Measurements from ENCODE around the gene INAFM2.

INAFM2 gene

GRCh38 chr15:40323239-40323952 lies at the start of gene INAFM2:
Gene INAFM2, plus strand, starts transcription at chr15:40323692. Its CDS starts 364 bp downstream, at chr15:40324056.
- in situ Hi-C loops (cut with MboI; ENCODE audit: low sequenced_read_pairs): no loop called here

DNA sequence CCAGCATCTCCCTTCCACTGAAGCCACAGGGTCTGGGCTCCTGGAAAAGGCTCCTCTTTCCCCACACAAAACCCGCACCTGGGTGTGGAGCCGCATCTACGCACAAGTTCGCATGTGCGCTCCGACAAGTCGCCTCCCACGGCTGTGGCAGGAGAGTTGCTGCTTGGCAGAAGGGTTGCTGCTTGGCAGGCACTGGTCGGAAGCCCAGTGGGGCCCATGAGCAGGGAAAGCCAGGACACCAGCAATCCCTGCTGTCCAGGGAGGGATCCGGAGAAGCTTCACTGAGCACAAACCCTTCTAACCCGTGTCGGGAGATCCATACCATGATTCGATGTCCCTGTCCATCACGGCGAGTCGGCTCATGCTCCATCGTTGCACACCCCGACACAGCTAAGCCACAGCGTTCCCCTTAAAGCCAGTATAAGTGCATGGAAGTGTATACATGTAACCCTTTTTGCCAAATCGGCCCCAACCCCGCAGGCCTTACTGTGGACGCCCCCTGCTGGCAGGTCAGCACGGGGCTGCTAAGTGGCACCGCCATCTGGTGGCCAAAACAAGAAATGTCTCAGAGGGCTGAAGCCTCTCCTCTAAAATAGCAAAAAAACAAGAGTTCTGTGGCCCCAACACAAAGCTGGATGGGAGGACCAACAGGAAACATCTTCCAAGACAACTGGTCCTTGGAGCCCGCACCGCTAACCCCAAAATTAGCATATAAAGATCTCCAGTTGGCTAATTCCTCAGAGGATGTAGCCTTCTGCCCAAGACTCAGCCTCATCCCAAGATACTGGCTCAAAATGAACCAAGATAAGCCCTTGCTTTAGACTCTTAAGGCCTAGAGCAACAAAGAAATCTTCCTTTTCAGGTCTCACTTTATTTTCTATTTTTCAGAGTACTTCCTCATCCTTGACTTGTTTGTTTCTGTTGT lies 48.9 kb upstream of the INAFM2 start:
- in situ Hi-C loops (cut with MboI; ENCODE audit: low sequenced_read_pairs): loop anchor here (10.0 kb wide), 1 partner anchor 60 kb away; no protein-coding TSS in a partner anchor

DNA sequence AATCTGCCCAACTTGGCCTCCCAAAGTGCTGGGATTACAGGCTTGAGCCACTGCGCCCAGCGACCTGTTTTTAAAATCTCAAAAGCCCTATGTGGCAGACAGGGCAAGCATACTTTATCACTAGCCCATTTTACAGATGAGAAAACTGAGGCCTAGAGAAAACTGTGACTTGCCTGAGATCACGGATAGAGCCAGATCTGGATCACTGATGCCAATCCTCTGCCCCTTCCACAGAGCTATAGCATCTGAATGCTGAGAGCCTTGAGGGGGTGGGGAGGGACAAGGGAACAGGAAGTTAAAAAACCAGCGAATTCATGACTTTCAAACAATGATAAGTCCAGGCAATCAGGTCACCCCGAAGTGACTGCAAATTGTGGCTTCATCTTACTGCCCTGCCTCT lies 48.0 kb upstream of the INAFM2 start:
- in situ Hi-C loops (cut with MboI; ENCODE audit: low sequenced_read_pairs): loop anchor here (10.0 kb wide), 1 partner anchor 61 kb away; no protein-coding TSS in a partner anchor

GRCh38 chr15:40275954-40276353 lies 47.5 kb upstream of the INAFM2 start:
- in situ Hi-C loops (cut with MboI; ENCODE audit: low sequenced_read_pairs): loop anchor here (10.0 kb wide), 1 partner anchor 61 kb away; no protein-coding TSS in a partner anchor

DNA sequence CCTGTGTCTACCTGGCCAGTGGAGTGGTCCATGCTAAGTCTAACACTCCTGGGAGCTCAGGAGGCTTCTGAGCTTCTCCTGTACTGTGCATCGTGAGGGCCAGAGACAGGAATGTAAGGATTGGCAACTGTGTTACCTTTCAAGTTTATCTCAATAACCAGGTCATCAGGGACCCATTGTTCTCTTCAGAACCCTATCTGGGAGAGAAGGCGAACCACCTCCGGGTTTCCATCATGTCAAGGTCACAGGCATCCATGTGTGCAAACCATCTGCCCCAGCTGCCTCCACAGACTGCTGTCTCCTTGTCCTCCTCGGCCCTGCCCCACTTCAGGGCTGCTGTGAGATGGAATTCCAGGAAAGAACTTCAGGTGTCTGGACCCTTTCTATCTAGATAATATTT lies 46.6 kb upstream of the INAFM2 start:
- in situ Hi-C loops (cut with MboI; ENCODE audit: low sequenced_read_pairs): loop anchor here (10.0 kb wide), 1 partner anchor 62 kb away; no protein-coding TSS in a partner anchor

GRCh38 chr15:40277471-40277870 lies 46.0 kb upstream of the INAFM2 start:
- in situ Hi-C loops (cut with MboI; ENCODE audit: low sequenced_read_pairs): loop anchor here (10.0 kb wide), 1 partner anchor 63 kb away; no protein-coding TSS in a partner anchor

DNA sequence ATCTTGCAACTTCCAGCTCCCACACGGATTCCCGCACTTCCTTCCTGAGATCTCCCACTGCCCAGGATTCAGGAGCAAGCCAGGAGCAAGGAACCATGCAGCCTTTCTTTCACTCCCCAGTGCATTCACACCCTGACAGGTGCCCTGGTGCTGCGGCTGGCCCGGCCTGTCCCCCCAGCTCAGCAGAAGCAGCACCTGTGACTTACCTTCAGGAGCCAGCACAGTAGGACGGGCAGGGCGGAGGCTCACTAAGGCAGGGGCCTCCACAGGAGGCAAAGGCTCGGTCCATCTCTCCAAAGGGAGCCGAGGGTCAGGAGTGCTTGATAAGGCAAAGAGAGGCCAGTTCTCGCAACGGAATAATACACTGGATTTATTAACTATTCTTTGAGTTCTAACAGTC lies 45.5 kb upstream of the INAFM2 start:
- in situ Hi-C loops (cut with MboI; ENCODE audit: low sequenced_read_pairs): loop anchor here (10.0 kb wide), 1 partner anchor 63 kb away; no protein-coding TSS in a partner anchor

DNA sequence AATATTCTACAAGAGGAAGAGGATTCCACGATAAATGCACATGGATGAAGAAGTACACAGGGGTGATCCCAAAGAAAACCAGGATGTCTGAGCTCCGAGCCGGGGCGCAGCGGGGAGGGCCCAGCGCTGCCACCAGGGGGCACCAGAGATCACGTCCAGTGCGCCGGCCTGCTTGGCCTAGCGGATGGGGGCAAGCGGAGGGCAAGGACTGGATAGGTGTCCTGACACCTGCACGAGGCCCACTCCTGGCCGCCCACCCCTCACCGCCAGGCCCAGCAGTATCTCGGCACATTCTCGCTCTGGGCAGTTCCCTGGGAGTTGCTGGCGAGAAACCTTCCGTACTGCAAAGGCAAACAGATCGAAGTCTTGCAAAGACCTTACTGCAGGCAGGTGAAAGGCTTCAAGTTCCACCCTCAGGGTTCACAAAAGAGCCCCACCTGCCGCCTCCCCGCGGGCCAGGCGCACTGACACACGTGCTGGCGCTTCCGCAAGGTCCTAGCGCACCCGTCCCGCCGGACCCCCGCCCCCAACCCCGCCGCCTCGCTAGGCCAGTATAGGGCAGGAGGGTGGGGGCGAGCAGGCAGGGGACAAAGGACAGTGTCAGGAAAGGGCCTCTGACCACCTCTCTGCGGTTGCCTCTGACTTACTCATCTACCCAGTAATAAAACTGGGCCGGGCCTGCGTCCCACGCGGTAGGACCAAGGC lies 43.9 kb upstream of the INAFM2 start:
- in situ Hi-C loops (cut with MboI; ENCODE audit: low sequenced_read_pairs): loop anchor here (10.0 kb wide), 1 partner anchor 65 kb away; no protein-coding TSS in a partner anchor

DNA sequence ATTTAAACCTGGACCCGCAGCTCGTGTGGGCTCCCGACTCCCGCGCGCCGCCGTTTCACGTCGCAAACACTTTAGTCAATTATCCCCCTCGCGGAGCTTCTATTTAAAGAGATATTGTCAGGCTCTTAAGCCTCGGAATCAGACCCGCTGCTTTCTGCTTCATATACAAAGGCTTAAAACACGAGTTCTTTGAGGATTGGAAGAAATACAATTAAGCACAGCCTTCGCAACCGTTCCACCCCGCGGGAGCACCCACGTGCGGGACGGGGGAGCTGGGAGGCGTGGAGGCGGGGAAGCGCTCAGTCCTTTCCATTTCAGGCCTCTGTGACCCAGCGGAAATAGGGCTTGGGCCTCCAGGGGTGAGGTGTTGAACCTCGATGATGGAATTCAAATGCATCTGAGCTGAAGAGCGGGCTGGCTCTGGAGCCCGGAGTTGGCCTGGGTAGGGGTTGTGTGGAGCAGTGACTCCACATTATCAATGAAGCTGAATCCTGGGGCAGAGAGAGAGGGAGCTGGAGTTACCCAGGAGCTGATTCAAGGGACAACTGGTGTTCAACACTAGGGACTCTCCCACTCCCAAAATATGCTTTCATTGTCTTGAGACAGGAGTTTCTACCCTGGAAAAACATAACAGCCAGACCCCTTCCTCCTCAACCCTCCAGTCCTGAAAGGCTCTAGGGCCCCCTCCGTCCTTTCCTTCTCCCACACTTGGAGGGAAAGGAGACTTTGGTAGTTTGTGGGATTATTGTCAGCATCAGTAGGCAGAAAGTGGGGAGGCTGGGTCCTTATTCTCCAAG lies 43.0 kb upstream of the INAFM2 start:
- in situ Hi-C loops (cut with MboI; ENCODE audit: low sequenced_read_pairs): no loop called here

- in situ Hi-C loops (cut with MboI; ENCODE audit: low sequenced_read_pairs): no loop called here
Measured at GRCh38 chr15:40281057-40281800, 42.3 kb upstream of the INAFM2 start.

DNA sequence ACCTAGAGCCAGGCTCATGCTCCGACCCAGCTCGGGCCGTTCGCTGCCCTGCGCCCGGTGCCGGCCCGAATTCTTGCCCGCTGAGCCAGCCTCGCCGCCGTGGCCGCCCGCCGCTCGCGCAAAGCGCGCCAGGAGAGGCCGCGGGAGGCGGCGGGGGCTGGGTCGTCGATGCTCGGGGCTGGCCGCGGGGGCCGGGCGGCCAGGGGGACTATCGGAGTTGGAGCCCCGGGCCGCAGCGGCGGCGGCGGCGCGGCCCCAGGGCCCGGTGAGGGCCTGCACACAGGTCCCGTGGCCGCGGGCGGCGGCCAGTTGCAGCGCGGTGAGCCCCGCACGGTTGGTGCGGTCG lies 41.7 kb upstream of the INAFM2 start:
- in situ Hi-C loops (cut with MboI; ENCODE audit: low sequenced_read_pairs): no loop called here

DNA sequence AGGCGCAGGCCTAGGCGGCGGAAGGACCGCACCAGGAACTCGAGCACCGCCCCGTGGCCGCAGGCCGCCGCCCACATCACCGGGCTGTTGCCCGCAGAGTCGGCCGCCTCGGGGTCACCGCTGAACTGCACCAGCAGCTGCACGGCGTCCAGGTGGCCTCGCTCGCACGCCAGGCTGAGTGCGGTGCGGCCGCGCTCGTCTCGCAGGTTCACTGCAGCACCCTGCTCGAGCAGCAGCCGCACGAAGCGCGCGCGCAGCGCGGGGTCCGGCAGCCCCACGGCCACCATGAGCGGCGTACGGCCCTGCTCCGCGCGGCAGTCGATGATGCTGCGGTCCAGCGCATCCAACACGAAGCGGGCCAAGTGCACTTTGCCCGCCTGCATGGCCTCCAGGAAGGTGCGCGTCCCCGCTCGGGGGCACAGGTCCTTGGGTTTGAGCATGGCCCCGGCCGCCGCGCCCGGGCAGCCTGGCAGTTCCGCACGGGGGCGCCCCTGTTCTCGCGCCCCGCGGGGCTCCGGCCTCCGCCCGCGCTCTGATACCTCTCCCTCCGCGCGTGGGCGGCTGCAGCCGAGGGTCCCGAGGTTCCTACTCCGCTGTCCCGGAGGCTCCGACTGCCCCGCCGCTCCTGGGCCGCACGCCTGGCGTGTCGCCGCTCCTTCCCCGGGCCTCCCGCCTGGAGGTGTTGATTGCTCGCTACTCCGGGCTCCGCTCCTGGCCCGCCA lies 41.2 kb upstream of the INAFM2 start:
- in situ Hi-C loops (cut with MboI; ENCODE audit: low sequenced_read_pairs): no loop called here

DNA sequence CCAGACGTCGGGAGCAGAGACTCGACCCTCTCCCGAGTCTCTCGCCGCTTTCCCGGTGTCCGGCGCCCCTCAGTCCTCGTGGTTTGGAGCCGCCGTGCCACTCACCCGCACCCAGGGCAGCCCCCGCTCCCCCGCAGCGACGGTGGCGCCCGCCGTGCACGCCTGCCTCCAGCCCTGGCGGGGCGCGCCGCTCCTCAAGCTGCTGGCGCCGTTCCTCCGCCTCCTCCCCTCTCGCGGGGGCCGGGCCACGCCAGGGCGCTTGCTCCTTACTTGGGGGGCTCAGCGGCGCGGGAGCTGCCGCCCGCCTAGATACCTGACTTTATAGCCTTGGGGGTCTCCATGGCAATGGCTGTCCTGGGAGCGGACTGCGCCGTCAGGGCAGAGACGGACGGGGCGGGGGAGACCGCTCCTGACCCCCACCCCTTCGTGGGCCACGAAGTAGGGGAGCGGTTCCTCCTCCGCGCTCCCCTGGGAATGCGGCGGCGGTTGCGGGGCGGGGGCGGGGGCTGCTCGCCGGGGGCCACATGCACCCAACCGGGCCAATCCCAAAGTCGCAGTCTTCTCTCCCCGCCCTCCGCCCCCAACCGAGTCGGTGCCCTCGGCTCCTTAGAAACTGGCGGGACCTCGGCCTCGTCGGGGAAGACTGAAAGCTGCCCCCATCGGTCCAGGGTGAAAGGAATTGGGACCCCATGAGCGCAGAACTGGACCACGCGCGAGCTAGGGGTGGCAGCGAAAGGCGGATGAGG lies 40.5 kb upstream of the INAFM2 start, which contains the start of gene ANKRD63:
ANKRD63 (minus strand) TSS at position 196 of the 746 bp plus-strand sequence. CDS start 478 bp downstream, outside the sequence.
- in situ Hi-C loops (cut with MboI; ENCODE audit: low sequenced_read_pairs): no loop called here

- in situ Hi-C loops (cut with MboI; ENCODE audit: low sequenced_read_pairs): no loop called here
Measured at GRCh38 chr15:40283615-40284300, 39.7 kb upstream of the INAFM2 start.

- in situ Hi-C loops (cut with MboI; ENCODE audit: low sequenced_read_pairs): no loop called here
Measured at GRCh38 chr15:40285151-40285550, 38.3 kb upstream of the INAFM2 start.

DNA sequence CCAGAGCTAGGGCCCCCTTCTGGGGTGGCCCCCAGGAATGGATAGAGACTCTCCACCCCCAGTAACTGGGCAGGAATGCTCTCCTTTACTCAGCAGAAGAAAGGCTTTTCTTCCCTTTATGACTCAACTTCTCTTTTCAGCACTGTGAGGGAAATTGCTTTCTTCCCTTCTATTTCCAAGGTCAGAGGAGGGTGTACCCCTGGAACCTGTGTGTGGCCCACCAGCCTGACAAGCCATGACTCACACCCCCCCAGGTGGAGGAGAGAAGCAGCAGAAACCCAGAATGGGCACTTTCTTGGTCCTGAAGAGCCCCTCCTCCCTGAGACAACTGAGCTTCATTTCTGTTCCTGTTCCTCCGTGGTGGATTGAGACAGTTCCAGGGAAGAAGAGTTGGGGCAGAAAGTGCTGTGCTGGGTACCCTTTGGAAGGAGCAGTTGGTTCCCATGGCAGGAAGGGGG lies 37.9 kb upstream of the INAFM2 start:
- in situ Hi-C loops (cut with MboI; ENCODE audit: low sequenced_read_pairs): no loop called here

- in situ Hi-C loops (cut with MboI; ENCODE audit: low sequenced_read_pairs): no loop called here
Measured at GRCh38 chr15:40286061-40286532, 37.4 kb upstream of the INAFM2 start.

Data from HL-60/S4 treated with retinoic acid at 250 ng/mL for 4 days and 3 days (cell line).